ENCODE data around the gene RASGRP1.
A peak's percentile ranks its signal among the peaks of the same experiment; 100 is the strongest.

RASGRP1 gene

GRCh38 chr15:38559636-38560307 is 4.8 kb downstream of the RASGRP1 start:
- WGBS (ENCODE audit: insufficient coverage) = 100% methylated on average over 5 of the region's 7 CpGs
- Histone ChIP-seq H3K9me3 (ENCODE audit: control extremely low read depth in 1 of 5, control insufficient read depth in 4 of 5, insufficient read depth in 2 of 5, low read depth in 1 of 5, low read length in 4 of 5) (no peaks in the 10 kb centered on the region), H3K27me3 (replicated peaks in 2 of 5; ENCODE audit: control insufficient read depth in 4 of 5, insufficient read depth in 5 of 5, low read length in 4 of 5) (no peaks in the 10 kb centered on the region), H3K36me3 (ENCODE audit: control insufficient read depth in 4 of 4, insufficient read depth in 4 of 4, low read length in 3 of 4) (no peaks in the 10 kb centered on the region), H3K4me3 (ENCODE audit: control insufficient read depth in 1 of 7, extremely low read depth in 1 of 7, insufficient read depth in 4 of 7, low read depth in 2 of 7, low read length in 6 of 7) (no peak overlapping the region), H3K4me1 (ENCODE audit: control extremely low read depth in 1 of 4, control insufficient read depth in 4 of 4, insufficient read depth in 4 of 4, low read length in 3 of 4) (peaks cover 3 to 16% (median 6%) of the 10 kb centered on the region in 4 experiments), H3K27ac (ENCODE audit: insufficient read depth in 1 of 2, low read depth in 1 of 2, low read length in 2 of 2, poor library complexity in 1 of 2, severe bottlenecking in 2 of 2) (no peak overlapping the region)
- CTCF ChIA-PET = interaction anchor here (0.8 to 7.7 kb wide), 4 partner anchors 11 to 128 kb away, joined by 3 to 158 read pairs (median 4); no protein-coding TSS in a partner anchor
- DNase-seq = no peak
- POLR2A ChIA-PET = no interaction called here

GRCh38 chr15:38559131-38559530 is 5.5 kb downstream of the RASGRP1 start:
- H3K4me1 ChIP-seq (ENCODE audit: control extremely low read depth in 1 of 4, control insufficient read depth in 4 of 4, insufficient read depth in 4 of 4, low read length in 3 of 4) = peaks cover 5 to 15% (median 6%) of the 10 kb centered on the region in 4 experiments
- no peak overlapping the region for H3K4me3 ChIP-seq (ENCODE audit: control insufficient read depth in 1 of 7, extremely low read depth in 1 of 7, insufficient read depth in 4 of 7, low read depth in 2 of 7, low read length in 6 of 7)
- 97% methylated on average over 3 of the region's 4 CpGs for WGBS (ENCODE audit: insufficient coverage)
- H3K9me3 ChIP-seq (ENCODE audit: control extremely low read depth in 1 of 5, control insufficient read depth in 4 of 5, insufficient read depth in 2 of 5, low read depth in 1 of 5, low read length in 4 of 5) = no peaks in the 10 kb centered on the region
- no peak overlapping the region for H3K27ac ChIP-seq (ENCODE audit: insufficient read depth in 1 of 2, low read depth in 1 of 2, low read length in 2 of 2, poor library complexity in 1 of 2, severe bottlenecking in 2 of 2)
- H3K36me3 ChIP-seq (ENCODE audit: control insufficient read depth in 4 of 4, insufficient read depth in 4 of 4, low read length in 3 of 4) = no peaks in the 10 kb centered on the region
- ChIA-PET POLR2A (no interaction called here), CTCF (interaction anchor here (7.7 kb wide), 1 partner anchor 128 kb away, joined by 158 read pairs; no protein-coding TSS in a partner anchor)
- DNase-seq = no peak
- H3K27me3 ChIP-seq (replicated peaks in 2 of 5; ENCODE audit: control insufficient read depth in 4 of 5, insufficient read depth in 5 of 5, low read length in 4 of 5) = no peaks in the 10 kb centered on the region

- no peak for DNase-seq
- Histone ChIP-seq H3K9me3 (ENCODE audit: control extremely low read depth in 1 of 5, control insufficient read depth in 4 of 5, insufficient read depth in 2 of 5, low read depth in 1 of 5, low read length in 4 of 5) (no peaks in the 10 kb centered on the region), H3K4me3 (ENCODE audit: control insufficient read depth in 1 of 7, extremely low read depth in 1 of 7, insufficient read depth in 4 of 7, low read depth in 2 of 7, low read length in 6 of 7) (peak overlapping the region in 1 of 7 experiments; percentile 60), H3K27ac (ENCODE audit: insufficient read depth in 1 of 2, low read depth in 1 of 2, low read length in 2 of 2, poor library complexity in 1 of 2, severe bottlenecking in 2 of 2) (no peak overlapping the region), H3K27me3 (replicated peaks in 2 of 5; ENCODE audit: control insufficient read depth in 4 of 5, insufficient read depth in 5 of 5, low read length in 4 of 5) (no peaks in the 10 kb centered on the region), H3K36me3 (ENCODE audit: control insufficient read depth in 4 of 4, insufficient read depth in 4 of 4, low read length in 3 of 4) (no peaks in the 10 kb centered on the region), H3K4me1 (ENCODE audit: control extremely low read depth in 1 of 4, control insufficient read depth in 4 of 4, insufficient read depth in 4 of 4, low read length in 3 of 4) (peaks cover 1 to 10% (median 4%) of the 10 kb centered on the region in 4 experiments)
- POLR2A ChIA-PET = no interaction called here
- CTCF ChIA-PET = interaction anchor here (7.7 kb wide), 1 partner anchor 129 kb away, joined by 158 read pairs; no protein-coding TSS in a partner anchor
- WGBS (ENCODE audit: insufficient coverage) = 97% methylated on average over 5 of the region's 6 CpGs
Observed at GRCh38 chr15:38558372-38559059, 6.1 kb downstream of the RASGRP1 start.

GRCh38 chr15:38557921-38558320 is 6.7 kb downstream of the RASGRP1 start:
- H3K9me3 ChIP-seq (ENCODE audit: control extremely low read depth in 1 of 5, control insufficient read depth in 4 of 5, insufficient read depth in 2 of 5, low read depth in 1 of 5, low read length in 4 of 5) = no peaks in the 10 kb centered on the region
- H3K27ac ChIP-seq (ENCODE audit: insufficient read depth in 1 of 2, low read depth in 1 of 2, low read length in 2 of 2, poor library complexity in 1 of 2, severe bottlenecking in 2 of 2) = no peak overlapping the region
- 70% methylated on average over 2 of the region's 10 CpGs for whole genome bisulfite sequencing (ENCODE audit: insufficient coverage)
- ChIA-PET POLR2A (no interaction called here), CTCF (no interaction called here)
- no peaks in the 10 kb centered on the region for H3K36me3 ChIP-seq (ENCODE audit: control insufficient read depth in 4 of 4, insufficient read depth in 4 of 4, low read length in 3 of 4)
- H3K4me1 ChIP-seq (ENCODE audit: control extremely low read depth in 1 of 4, control insufficient read depth in 4 of 4, insufficient read depth in 4 of 4, low read length in 3 of 4) = peaks cover 0 to 9% (median 1%) of the 10 kb centered on the region in 4 experiments
- DNase-seq = peak in 1 of 3 donors; percentile 37
- peak overlapping the region in 3 of 7 experiments; percentile 4 to 60 (median 40) for H3K4me3 ChIP-seq (ENCODE audit: control insufficient read depth in 1 of 7, extremely low read depth in 1 of 7, insufficient read depth in 4 of 7, low read depth in 2 of 7, low read length in 6 of 7)
- no peaks in the 10 kb centered on the region for H3K27me3 ChIP-seq (replicated peaks in 2 of 5; ENCODE audit: control insufficient read depth in 4 of 5, insufficient read depth in 5 of 5, low read length in 4 of 5)

GRCh38 chr15:38555686-38556334 is 8.8 kb downstream of the RASGRP1 start:
- Histone ChIP-seq H3K4me1 (ENCODE audit: control extremely low read depth in 1 of 4, control insufficient read depth in 4 of 4, insufficient read depth in 4 of 4, low read length in 3 of 4) (peaks cover 0 to 9% (median 1%) of the 10 kb centered on the region in 4 experiments), H3K9me3 (ENCODE audit: control extremely low read depth in 1 of 5, control insufficient read depth in 4 of 5, insufficient read depth in 2 of 5, low read depth in 1 of 5, low read length in 4 of 5) (no peaks in the 10 kb centered on the region), H3K27me3 (replicated peaks in 2 of 5; ENCODE audit: control insufficient read depth in 4 of 5, insufficient read depth in 5 of 5, low read length in 4 of 5) (no peaks in the 10 kb centered on the region), H3K4me3 (ENCODE audit: control insufficient read depth in 1 of 7, extremely low read depth in 1 of 7, insufficient read depth in 4 of 7, low read depth in 2 of 7, low read length in 6 of 7) (no peak overlapping the region), H3K27ac (ENCODE audit: insufficient read depth in 1 of 2, low read depth in 1 of 2, low read length in 2 of 2, poor library complexity in 1 of 2, severe bottlenecking in 2 of 2) (no peak overlapping the region), H3K36me3 (ENCODE audit: control insufficient read depth in 4 of 4, insufficient read depth in 4 of 4, low read length in 3 of 4) (no peaks in the 10 kb centered on the region)
- ChIA-PET CTCF (interaction anchor here (1.7 to 2.5 kb wide), 2 partner anchors 8 to 134 kb away, joined by 3 to 7 read pairs; partner anchors contain the start of gene RASGRP1), POLR2A (no interaction called here)
- 100% methylated on average over 2 of the region's 5 CpGs for WGBS (ENCODE audit: insufficient coverage)
- no peak for DNase-seq

GRCh38 chr15:38554354-38554753 is 10.3 kb downstream of the RASGRP1 start:
- ChIA-PET CTCF (interaction anchor here (2.2 to 2.5 kb wide), 2 partner anchors 10 to 128 kb away, joined by 6 to 7 read pairs; partner anchors contain the start of gene RASGRP1), POLR2A (no interaction called here)
- Histone ChIP-seq H3K9me3 (ENCODE audit: control extremely low read depth in 1 of 5, control insufficient read depth in 4 of 5, insufficient read depth in 2 of 5, low read depth in 1 of 5, low read length in 4 of 5) (no peaks in the 10 kb centered on the region), H3K36me3 (ENCODE audit: control insufficient read depth in 4 of 4, insufficient read depth in 4 of 4, low read length in 3 of 4) (no peaks in the 10 kb centered on the region), H3K27me3 (replicated peaks in 2 of 5; ENCODE audit: control insufficient read depth in 4 of 5, insufficient read depth in 5 of 5, low read length in 4 of 5) (no peaks in the 10 kb centered on the region), H3K27ac (ENCODE audit: insufficient read depth in 1 of 2, low read depth in 1 of 2, low read length in 2 of 2, poor library complexity in 1 of 2, severe bottlenecking in 2 of 2) (no peak overlapping the region), H3K4me3 (ENCODE audit: control insufficient read depth in 1 of 7, extremely low read depth in 1 of 7, insufficient read depth in 4 of 7, low read depth in 2 of 7, low read length in 6 of 7) (no peak overlapping the region), H3K4me1 (ENCODE audit: control extremely low read depth in 1 of 4, control insufficient read depth in 4 of 4, insufficient read depth in 4 of 4, low read length in 3 of 4) (peaks cover 0 to 9% (median 1%) of the 10 kb centered on the region in 4 experiments)
- peak in 2 of 3 donors; percentile 50 to 53 for DNase-seq
- WGBS (ENCODE audit: insufficient coverage) = 97% methylated on average over 3 of the region's 4 CpGs

Data from common myeloid progenitor, CD34-positive (primary cell).